Activated naive CD4-positive, alpha-beta T cell treated with Interleukin-2 at 50 U/mL for 16 hours (primary cell): ENCODE results near the gene AHDC1.
"Not testable (repeated sequence)": the region's sequence is repeated elsewhere in the genome, so short reads cannot be mapped to it uniquely, and the experiment has no call there.

ENCODE experiments used
- DNase-seq: peaks from one replicate; pipeline ENCODE4 v3.0.0-alpha.2; 2020

The AHDC1 gene

GRCh38 chr1:27603681-27604578 is at the start of gene AHDC1:
Gene AHDC1, minus strand, starts transcription at chr1:27604144. Its CDS starts 52,029 bp downstream, at chr1:27552115.
- DNase-seq, result peak; percentile 90

GRCh38 chr1:27652111-27652864 is 48.3 kb upstream of the AHDC1 start:
- no peak for DNase-seq

GRCh38 chr1:27650539-27651175 is 46.7 kb upstream of the AHDC1 start:
- no peak for DNase-seq

GRCh38 chr1:27650171-27650538 is 46.2 kb upstream of the AHDC1 start:
- DNase-seq, result no peak

- DNase-seq, result no peak
Measured at GRCh38 chr1:27649306-27649635, 45.3 kb upstream of the AHDC1 start.

- no peak for DNase-seq
Measured at GRCh38 chr1:27648602-27649305, 44.8 kb upstream of the AHDC1 start.

- no peak for DNase-seq
Measured at GRCh38 chr1:27647328-27647727, 43.4 kb upstream of the AHDC1 start.

DNA sequence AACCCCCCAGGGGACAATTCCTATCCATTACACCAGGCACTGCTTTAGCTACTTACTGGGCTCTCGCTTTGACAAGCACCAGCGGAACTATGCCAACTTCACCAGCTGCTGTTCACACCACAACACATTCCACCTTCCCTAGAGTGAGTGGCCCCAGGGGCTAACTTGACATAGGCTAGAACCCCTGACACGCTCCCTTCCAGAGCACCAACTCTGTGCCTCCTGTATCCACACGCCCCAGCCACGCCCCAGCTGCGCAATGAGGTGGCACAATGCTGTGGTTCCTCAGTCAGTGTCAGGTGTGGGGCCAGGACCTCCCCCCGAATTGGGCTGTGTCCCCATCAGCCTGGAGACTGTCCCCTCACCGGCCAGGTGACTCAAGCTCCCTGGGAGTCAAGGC is 42.7 kb upstream of the AHDC1 start:
- no peak for DNase-seq

DNA sequence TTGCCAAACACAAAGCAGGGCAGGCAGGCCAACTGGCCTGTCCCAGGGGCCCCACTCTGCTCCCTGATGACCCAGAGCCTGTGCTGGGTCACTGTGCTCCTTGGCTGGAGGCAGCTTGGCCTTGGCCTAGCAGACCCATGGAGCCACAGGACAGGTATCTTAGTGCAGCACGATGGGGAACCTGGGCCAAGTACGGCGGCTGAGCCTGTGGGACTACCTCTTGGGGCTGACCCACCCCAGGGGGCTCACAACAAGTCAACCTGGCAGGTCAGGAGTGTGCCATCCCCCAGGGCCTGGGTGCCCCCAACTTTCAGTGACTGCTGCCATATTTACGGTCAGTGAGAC is 41.1 kb upstream of the AHDC1 start:
- no peak for DNase-seq

GRCh38 chr1:27644369-27645070 is 40.6 kb upstream of the AHDC1 start:
- no peak for DNase-seq

DNA sequence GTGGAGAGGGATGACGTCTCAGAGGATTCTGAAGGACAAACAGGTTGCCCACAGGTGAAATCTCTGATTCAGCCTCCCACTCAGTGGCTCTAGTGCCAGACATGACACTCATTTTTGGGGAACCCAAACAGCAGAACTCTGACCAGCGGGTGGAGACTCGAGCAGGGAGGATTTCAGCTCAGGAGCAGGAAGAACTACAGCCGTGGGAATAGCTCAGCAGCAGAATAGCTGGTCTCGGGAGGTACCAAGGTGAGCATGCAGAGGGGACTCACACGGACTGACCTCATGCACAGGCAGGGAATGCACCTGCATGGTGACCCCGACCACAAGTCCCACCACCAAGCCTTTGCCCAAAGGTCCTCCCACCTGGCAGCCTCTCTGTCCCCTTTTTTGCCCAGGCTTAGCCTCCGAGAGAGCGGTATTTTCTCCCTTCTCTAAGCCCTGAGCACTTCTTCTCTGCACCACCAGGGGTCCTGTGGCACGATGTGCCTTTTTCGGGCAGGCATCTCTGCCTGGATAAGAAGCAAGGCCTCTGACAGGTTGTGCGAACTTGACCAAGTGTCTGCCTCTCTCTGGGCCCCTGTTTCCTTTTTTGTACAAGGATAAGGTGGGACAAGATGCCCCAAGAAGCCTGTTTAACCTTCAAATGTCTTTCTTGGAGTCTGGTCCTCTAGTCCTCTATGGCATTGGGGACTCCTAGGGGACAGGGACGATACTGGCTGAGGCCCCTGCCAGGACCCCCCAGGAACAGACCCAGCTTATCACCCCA is 39.8 kb upstream of the AHDC1 start:
- peak; percentile 72 for DNase-seq

DNA sequence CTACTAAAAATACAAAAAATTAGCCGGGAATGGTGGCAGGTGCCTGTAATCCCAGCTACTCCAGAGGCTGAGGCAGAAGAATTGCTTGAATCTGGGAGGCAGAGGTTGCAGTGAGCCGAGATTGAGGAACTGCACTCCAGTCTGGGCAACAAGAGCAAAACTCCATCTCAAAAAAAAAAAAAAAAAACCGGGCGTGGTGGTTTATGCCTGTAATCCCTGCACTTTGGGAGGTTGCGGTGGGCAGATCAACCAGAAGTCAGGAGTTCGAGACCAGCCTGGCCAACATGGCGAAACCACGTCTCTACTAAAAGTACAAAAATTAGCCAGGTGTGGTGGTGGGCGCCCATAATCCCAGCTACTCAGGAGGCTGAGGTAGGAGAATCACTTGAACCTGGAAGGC is 36.6 kb upstream of the AHDC1 start:
- DNase-seq, result not testable (repeated sequence)

DNA sequence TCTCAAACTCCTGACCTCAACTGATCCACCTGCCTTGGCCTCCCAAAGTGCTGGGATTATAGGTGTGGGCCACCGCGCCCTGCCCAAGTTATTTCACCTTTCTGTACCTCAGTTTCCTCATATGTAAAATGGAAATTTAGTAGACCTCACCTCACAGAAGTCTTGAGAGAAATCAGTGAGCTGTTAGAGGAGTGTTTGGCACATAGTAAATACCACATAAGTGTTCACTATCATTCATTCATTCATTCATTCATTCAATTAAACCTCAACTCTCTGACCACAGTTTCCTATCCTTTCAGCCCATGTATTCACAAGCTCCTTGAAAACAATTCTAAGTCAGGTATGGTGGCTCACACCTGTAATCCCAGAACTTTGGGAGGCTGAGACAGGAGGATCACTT is 34.9 kb upstream of the AHDC1 start:
- DNase-seq, result no peak

- DNase-seq, result no peak
Measured at GRCh38 chr1:27638047-27638734, 34.2 kb upstream of the AHDC1 start.

- no peak for DNase-seq
Measured at GRCh38 chr1:27635396-27636142, 31.6 kb upstream of the AHDC1 start.

DNA sequence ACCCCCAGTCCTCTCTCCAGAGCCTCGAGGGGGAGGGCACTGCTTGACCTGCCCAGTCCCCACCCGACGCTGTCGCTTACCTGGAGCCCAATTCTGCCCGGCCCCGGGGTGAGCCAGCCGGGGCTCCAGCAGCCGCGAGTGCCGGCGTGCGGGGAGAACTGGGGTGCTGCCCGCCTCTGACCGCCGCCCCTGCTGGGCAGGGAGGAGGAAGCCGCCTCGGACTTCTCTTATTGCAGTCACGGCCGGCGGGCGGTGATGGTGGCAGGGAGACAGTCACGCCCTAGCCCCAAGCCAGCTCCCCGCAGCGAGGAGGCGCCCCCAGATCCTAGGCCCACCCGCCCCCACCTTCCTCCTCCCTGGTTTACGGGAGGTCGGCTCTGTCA is 31.0 kb upstream of the AHDC1 start, which contains the start of gene FGR:
Gene FGR, minus strand, starts transcription at position 201 of the 383 bp plus-strand sequence. CDS start 11,269 bp downstream, outside the sequence.
- no peak for DNase-seq

DNA sequence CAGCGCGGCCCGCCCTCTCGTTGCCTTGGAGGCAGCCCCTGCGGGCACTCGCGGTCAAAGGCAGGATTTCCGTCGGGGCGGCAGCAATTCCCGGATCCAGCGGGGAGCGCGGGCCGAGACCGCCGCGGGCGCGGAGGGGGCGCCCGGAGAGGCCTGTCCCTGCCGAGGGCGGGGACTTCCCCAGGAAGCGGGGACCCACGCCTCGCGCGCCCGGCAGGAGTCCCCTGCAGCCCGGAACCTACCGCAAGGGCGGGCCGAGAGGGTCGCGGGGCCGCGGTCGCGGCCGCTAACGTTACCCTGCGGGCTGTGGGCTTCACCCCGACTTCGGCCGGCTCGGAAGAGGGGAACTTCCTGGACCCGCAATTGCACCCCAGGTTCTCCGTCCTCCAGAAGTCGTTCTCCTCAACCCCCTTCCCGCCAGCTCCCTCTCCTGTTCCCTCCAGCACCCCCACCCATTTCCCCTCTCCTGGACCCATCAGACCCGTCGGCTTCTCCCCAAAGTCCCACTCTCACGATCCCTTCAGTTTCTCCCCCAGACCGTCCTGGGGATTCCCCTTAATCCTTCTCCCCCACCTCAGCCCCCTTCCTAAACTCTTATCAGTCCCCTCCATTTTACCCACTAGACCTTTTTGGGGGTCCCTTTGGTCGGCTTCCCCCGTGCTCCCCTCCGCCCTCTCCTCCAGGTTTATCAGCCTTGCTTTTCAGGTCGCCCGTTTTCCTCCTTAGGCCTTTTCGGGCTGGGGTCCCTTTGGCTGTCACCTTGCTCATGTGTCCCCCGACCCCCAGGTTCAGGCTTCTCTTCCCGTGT is 30.4 kb upstream of the AHDC1 start:
- DNase-seq, result peak; percentile 52

- DNase-seq, result no peak
Measured at GRCh38 chr1:27633640-27634176, 29.8 kb upstream of the AHDC1 start.

GRCh38 chr1:27633298-27633610 is 29.3 kb upstream of the AHDC1 start:
- DNase-seq, result no peak
